Islet of Langerhans (tissue), 1 donor: Measurements from ENCODE around the gene INPP4B.
"Not testable (repeated sequence)": the region's sequence is repeated elsewhere in the genome, so short reads cannot be mapped to it uniquely, and the experiment has no call there.

Source experiments
- FAIRE-seq: peaks from one replicate; lab custom pipeline; 2011; peaks lifted over from hg19 to GRCh38; lab: Jason Lieb, UNC

INPP4B gene

GRCh38 chr4:142824368-142824767 lies 21.7 kb downstream of the INPP4B start:
- FAIRE-seq, result no peak

- FAIRE-seq, result no peak
Observed at GRCh38 chr4:142823796-142824195, 22.3 kb downstream of the INPP4B start.

- no peak for FAIRE-seq
Observed at GRCh38 chr4:142818476-142818875, 27.6 kb downstream of the INPP4B start.

GRCh38 chr4:142818031-142818430 lies 28.1 kb downstream of the INPP4B start:
- no peak for FAIRE-seq

GRCh38 chr4:142817442-142817841 lies 28.7 kb downstream of the INPP4B start:
- no peak for FAIRE-seq

- FAIRE-seq, result no peak
Observed at GRCh38 chr4:142815834-142816233, 30.3 kb downstream of the INPP4B start.

- no peak for FAIRE-seq
Observed at GRCh38 chr4:142813388-142813787, 32.7 kb downstream of the INPP4B start.

GRCh38 chr4:142812091-142812490 lies 34.0 kb downstream of the INPP4B start:
- no peak for FAIRE-seq

GRCh38 chr4:142811034-142811433 lies 35.1 kb downstream of the INPP4B start:
- FAIRE-seq, result no peak

- FAIRE-seq, result no peak
Observed at GRCh38 chr4:142809559-142809958, 36.5 kb downstream of the INPP4B start.

GRCh38 chr4:142803879-142804278 lies 42.2 kb downstream of the INPP4B start:
- FAIRE-seq, result not testable (repeated sequence)

- no peak for FAIRE-seq
Observed at GRCh38 chr4:142801966-142802365, 44.1 kb downstream of the INPP4B start.

GRCh38 chr4:142781114-142781513 lies 65.0 kb downstream of the INPP4B start:
- FAIRE-seq, result no peak

GRCh38 chr4:142778900-142779299 lies 67.2 kb downstream of the INPP4B start:
- FAIRE-seq, result no peak

GRCh38 chr4:142778430-142778829 lies 67.7 kb downstream of the INPP4B start:
- FAIRE-seq, result no peak

GRCh38 chr4:142777045-142777743 lies 68.9 kb downstream of the INPP4B start:
- no peak for FAIRE-seq

- no peak for FAIRE-seq
Observed at GRCh38 chr4:142776026-142776425, 70.1 kb downstream of the INPP4B start.

- FAIRE-seq, result no peak
Observed at GRCh38 chr4:142773505-142773904, 72.6 kb downstream of the INPP4B start.

GRCh38 chr4:142762280-142762679 lies 83.8 kb downstream of the INPP4B start:
- FAIRE-seq, result no peak

GRCh38 chr4:142752202-142752786 lies 93.8 kb downstream of the INPP4B start:
- no peak for FAIRE-seq

- no peak for FAIRE-seq
Observed at GRCh38 chr4:142743121-142743825, 102.8 kb downstream of the INPP4B start.

- no peak for FAIRE-seq
Observed at GRCh38 chr4:142741995-142742394, 104.1 kb downstream of the INPP4B start.

GRCh38 chr4:142728233-142728632 lies 117.9 kb downstream of the INPP4B start:
- FAIRE-seq, result no peak

GRCh38 chr4:142727149-142727548 lies 119.0 kb downstream of the INPP4B start:
- FAIRE-seq, result no peak
